ENCODE data around the gene UQCRC2. TPM values are rescaled to one million over a fixed set of nuclear protein-coding genes. Genes with fewer than 3 reads are reported as not detected.

UQCRC2 gene
- total and polyA plus RNA-seq, 7 donors: 288 to 716 (median 434) TPM

DNA sequence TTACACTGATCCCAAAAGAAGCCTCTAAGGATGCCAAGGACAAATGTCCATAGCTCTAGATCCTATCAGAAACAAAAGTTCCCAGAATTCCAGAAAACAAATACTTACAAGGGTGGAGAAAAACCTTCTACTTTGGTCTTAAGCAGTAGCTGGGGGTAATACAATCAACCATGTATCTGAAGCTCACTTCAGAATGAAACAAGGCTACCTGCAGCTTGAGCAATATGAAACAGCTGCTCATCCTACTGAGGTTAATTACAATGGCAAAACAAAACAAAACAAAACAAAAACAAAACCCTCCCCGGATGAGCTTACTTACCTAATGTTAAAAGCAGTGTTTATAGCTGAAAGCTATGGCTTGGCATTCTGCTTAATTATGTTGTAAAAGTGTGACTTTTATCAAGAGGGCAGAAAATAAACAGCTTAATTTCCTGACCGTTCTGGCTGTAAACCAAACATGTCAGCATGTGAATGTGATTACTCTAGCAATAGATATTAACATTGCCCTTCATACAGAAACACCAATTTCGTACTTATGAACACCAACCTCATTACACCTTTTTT lies 37.3 kb downstream of the UQCRC2 start:
- H3K36me3 ChIP-seq (ENCODE audit: insufficient read depth in 1 of 2, low read depth in 1 of 2): peaks cover 0 to 11% of the 10 kb centered on the region in 2 donors
- H3K4me3 ChIP-seq: no peak overlapping the region
- no peaks in the 10 kb centered on the region for H3K27me3 ChIP-seq (ENCODE audit: insufficient read depth in 3 of 3, low read length in 2 of 3)
- intact Hi-C loops (cut with DNase I): loop anchor here in 1 of 2 donors (5.0 kb wide), 1 partner anchor 33 kb away; no protein-coding TSS in a partner anchor
- TF ChIP-seq, protein P1, sequence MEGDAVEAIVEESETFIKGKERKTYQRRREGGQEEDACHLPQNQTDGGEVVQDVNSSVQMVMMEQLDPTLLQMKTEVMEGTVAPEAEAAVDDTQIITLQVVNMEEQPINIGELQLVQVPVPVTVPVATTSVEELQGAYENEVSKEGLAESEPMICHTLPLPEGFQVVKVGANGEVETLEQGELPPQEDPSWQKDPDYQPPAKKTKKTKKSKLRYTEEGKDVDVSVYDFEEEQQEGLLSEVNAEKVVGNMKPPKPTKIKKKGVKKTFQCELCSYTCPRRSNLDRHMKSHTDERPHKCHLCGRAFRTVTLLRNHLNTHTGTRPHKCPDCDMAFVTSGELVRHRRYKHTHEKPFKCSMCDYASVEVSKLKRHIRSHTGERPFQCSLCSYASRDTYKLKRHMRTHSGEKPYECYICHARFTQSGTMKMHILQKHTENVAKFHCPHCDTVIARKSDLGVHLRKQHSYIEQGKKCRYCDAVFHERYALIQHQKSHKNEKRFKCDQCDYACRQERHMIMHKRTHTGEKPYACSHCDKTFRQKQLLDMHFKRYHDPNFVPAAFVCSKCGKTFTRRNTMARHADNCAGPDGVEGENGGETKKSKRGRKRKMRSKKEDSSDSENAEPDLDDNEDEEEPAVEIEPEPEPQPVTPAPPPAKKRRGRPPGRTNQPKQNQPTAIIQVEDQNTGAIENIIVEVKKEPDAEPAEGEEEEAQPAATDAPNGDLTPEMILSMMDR (IDR thresholded peaks at IDR 0.05): no peak
- no peak overlapping the region for H3K27ac ChIP-seq
- no peaks in the 10 kb centered on the region for H3K9me3 ChIP-seq
- DNase-seq (no peak), ATAC-seq (no peak)
- WGBS, 3 donors: 39 to 48% (median 39%) methylated on average over 3 of the region's 3 CpGs
- H3K4me1 ChIP-seq: peaks cover 19% of the 10 kb centered on the region

DNA sequence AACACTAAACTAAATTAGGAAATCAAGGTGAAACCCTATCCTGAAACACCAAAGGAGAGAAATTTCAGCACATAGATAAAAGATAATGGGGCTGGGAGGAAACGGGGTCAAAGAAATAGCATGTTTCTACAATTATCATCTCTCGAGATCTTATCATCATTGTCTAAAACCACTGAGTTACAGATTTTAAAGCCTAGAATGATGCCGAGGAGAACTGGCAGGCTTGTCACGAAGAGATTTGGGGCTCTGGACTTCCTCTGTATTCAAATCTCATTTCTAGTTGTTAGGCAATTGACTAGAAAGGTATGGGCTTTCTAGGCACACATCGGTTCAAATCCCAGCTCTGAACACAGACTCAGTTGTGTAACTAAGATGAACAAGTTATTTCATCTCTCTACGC lies 38.5 kb downstream of the UQCRC2 start:
- H3K36me3 ChIP-seq (ENCODE audit: insufficient read depth in 1 of 2, low read depth in 1 of 2): peaks cover 0 to 3% of the 10 kb centered on the region in 2 donors
- no peak overlapping the region for H3K4me3 ChIP-seq
- WGBS, 3 donors: 72 to 78% (median 78%) methylated on average over 6 of the region's 6 CpGs
- no peak overlapping the region for H3K27ac ChIP-seq
- DNase-seq (no peak), ATAC-seq (no peak)
- H3K27me3 ChIP-seq (ENCODE audit: insufficient read depth in 3 of 3, low read length in 2 of 3): no peaks in the 10 kb centered on the region
- intact Hi-C loops (cut with DNase I): loop anchor here in 1 of 2 donors (5.0 kb wide), 1 partner anchor 34 kb away; no protein-coding TSS in a partner anchor
- TF ChIP-seq, protein P1 (IDR thresholded peaks at IDR 0.05): no peak
- no peaks in the 10 kb centered on the region for H3K9me3 ChIP-seq
- peaks cover 19% of the 10 kb centered on the region for H3K4me1 ChIP-seq

DNA sequence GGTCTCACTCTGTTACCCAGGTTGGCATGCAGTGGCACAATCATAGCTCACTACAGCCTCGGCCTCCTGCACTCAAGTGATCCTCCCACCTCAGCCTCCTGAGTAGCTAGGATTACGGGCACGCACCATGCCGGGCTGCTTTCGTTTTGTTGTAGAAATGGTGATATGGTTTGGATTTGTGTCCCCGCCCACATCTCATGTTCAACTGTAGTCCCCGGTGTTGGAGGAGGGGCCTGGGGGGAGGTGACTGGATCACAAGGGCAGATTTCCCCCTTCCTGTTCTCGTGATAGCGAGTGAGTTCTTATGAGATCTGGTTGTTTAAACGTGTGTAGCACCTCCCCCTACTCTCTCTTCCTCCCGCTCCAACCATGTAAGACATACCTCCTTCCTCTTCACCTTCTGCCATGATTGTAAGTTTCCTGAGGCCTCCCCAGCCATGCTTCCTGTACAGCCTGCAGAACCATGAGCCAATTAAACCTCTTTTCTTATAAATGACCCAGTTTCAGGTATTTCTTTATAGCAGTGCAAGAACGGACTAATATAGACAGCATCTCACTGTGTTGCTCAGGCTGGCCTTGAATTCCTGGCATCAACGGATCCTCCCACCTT lies 41.8 kb downstream of the UQCRC2 start:
- Histone ChIP-seq H3K4me3 (no peak overlapping the region), H3K36me3 (ENCODE audit: insufficient read depth in 1 of 2, low read depth in 1 of 2) (no peaks in the 10 kb centered on the region), H3K27me3 (ENCODE audit: insufficient read depth in 3 of 3, low read length in 2 of 3) (no peaks in the 10 kb centered on the region), H3K9me3 (no peaks in the 10 kb centered on the region), H3K27ac (no peak overlapping the region), H3K4me1 (peaks cover 7% of the 10 kb centered on the region)
- TF ChIP-seq, protein P1 (IDR thresholded peaks at IDR 0.05): no peak
- DNase-seq: no peak
- intact Hi-C loops (cut with DNase I): loop anchor here in 1 of 2 donors (5.0 kb wide), 1 partner anchor 38 kb away; no protein-coding TSS in a partner anchor
- 82 to 85% (median 83%) methylated on average over 13 of the region's 13 CpGs for WGBS, 3 donors
- no peak for ATAC-seq

DNA sequence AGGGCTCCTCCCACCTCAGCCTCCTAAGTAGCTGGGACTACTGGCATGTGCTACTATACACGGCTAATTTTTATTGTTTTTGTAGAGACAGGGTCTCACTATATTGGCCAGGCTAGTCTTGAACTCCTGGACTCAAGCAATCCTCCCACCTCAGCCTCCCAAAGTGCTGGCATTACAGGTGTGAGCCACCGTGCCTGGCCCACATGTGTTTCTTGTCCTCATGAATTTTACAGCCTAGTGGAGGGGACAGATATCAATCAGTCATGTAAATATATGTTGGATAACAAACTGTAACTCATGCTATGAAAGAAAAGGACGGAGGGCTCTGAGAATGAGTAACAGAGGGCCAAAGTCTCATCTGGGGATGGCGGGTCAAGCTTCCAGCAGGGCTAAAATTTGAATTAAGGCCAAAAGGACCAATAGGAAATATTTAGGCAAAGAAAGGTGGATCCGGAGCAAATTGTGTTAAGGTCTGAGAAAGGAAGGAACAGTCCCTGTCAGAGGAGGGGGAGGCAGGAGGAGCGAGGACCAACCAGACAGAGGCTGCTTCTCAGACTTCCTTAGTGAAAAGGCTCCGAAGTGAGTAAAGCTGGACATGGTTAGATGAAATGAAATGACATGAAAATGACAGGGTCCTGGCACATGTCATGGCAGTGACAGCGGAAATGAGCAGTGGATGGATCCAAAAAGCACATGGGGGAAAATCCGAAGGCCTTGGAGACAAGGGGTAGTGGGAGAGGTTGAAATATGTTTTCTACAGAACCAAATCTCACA lies 43.9 kb downstream of the UQCRC2 start:
- Histone ChIP-seq H3K36me3 (ENCODE audit: insufficient read depth in 1 of 2, low read depth in 1 of 2) (no peaks in the 10 kb centered on the region), H3K27ac (no peak overlapping the region), H3K9me3 (no peaks in the 10 kb centered on the region), H3K27me3 (ENCODE audit: insufficient read depth in 3 of 3, low read length in 2 of 3) (no peaks in the 10 kb centered on the region), H3K4me1 (peaks cover 8% of the 10 kb centered on the region), H3K4me3 (no peak overlapping the region)
- intact Hi-C loops (cut with DNase I): no loop called here
- TF ChIP-seq, protein P1 (IDR thresholded peaks at IDR 0.05): no peak
- no peak for ATAC-seq
- WGBS, 3 donors: 70 to 84% (median 75%) methylated on average over 9 of the region's 9 CpGs
- no peak for DNase-seq

All from psoas muscle (tissue), 8 donors.